ENCODE data around the gene CPS1. TPM values are rescaled to one million over a fixed set of nuclear protein-coding genes. Genes with fewer than 3 reads are reported as not detected.

CPS1 gene
- total RNA-seq, result 1 to 10 TPM; 2.6 to 2.8 TPM

DNA sequence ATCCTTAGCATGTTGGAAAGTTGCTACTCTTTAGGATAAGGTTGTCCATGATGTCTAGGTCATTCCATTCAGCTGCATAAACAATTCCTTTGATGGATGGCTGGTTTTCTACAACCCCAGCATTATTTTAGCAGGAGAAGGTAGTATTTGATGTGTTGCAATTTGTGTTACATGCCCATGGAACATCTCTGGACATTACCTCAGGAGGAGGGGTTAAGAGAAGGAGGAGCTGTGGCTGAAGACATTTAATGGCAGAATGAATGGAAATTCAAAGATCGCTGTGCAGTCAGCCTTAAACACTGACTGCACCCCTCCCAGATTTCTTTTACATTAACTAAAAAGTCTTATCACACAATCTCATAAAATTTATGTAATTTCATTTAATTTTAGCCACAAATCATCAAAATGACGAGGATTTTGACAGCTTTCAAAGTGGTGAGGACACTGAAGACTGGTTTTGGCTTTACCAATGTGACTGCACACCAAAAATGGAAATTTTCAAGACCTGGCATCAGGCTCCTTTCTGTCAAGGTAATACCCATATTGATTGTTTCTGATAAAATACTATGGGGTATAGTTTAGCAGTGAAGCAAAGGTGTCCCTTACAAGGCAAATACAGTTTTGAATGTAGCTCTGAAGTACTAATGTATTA is at the start of gene CPS1:
Gene CPS1 (plus strand): TSS at position 271 of the 652 bp plus-strand sequence. CDS start 135 bp downstream, at position 406.
- H3K36me3 Mint-ChIP-seq, result no peaks in the 10 kb centered on the region
- H3K27ac Mint-ChIP-seq, result no peak within 1 kb of the TSS
- peaks cover 13% of the 10 kb centered on the region for H3K27me3 Mint-ChIP-seq
- DNase-seq, result no peak
- no peaks in the 10 kb centered on the region for H3K4me1 Mint-ChIP-seq
- no peaks in the 10 kb centered on the region for H3K9me3 Mint-ChIP-seq
- H3K4me3 Mint-ChIP-seq, result no peak within 1 kb of the TSS

DNA sequence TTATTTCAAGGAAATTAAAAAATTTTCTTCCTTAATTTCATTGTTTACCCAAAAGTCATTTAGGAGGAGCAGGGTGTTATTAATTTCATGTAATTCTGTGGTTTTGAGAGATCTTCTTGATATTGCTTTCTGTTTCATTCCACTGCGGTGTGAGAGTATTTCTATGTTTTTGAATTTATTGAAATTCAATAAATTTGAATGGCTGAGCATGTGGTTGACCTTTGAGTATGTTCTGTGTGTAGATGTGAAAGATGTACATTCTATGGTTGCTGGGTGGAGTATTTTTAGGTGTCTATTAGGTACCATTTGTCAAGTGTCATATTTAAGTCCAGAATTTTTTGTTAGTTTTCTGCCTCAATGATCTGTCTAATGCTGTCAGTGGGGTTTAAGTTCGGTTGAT is 40.5 kb upstream of the CPS1 start:
- H3K9me3 Mint-ChIP-seq, result peaks cover 19% of the 10 kb centered on the region
- no peak for DNase-seq
- no peaks in the 10 kb centered on the region for H3K36me3 Mint-ChIP-seq
- H3K27ac Mint-ChIP-seq, result no peak overlapping the region
- no peaks in the 10 kb centered on the region for H3K4me1 Mint-ChIP-seq
- peaks cover 19% of the 10 kb centered on the region for H3K27me3 Mint-ChIP-seq
- no peak overlapping the region for H3K4me3 Mint-ChIP-seq

DNA sequence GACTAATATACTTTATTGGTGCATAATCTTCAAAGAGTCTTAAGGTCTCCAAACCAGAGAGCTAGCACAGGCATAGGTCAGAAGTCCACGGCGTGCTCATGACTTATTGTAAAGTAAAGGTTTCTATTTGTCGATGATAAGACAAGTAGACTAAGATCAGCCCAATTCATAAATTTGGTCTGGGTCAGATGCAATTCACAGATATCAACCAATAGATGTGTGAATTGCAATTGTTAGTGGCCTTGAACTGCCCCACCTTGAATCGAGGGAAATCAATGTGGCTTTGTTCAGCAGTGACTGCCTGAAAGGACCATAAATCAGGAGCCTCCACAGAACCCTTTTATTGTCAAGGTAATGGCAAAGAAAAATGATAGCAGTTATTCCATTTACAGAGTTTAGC is 39.1 kb upstream of the CPS1 start:
- Mint-ChIP-seq H3K4me1 (no peaks in the 10 kb centered on the region), H3K27ac (no peak overlapping the region), H3K9me3 (peaks cover 19% of the 10 kb centered on the region), H3K4me3 (no peak overlapping the region), H3K27me3 (peaks cover 19% of the 10 kb centered on the region), H3K36me3 (no peaks in the 10 kb centered on the region)
- DNase-seq, result no peak

DNA sequence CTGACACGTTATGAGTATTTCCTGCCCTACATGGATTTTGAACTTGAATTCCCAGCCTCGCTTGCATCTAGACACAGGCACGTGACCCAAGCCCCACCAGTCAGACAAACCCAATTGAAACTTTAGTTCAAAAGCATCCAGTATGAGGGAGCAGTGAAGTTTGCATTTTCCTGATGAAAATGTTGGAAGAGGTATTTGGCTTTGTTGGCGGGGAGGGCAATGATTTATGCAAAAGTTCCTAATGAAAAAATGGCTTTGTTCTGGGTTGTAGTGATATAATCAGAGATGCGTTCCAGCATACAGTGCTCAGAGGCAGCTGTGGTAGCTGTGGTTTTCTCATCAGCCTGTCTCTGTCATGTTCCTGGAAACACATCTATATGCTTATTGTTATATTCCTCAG is 36.8 kb upstream of the CPS1 start:
- DNase-seq, result no peak
- Mint-ChIP-seq H3K27me3 (peaks cover 18% of the 10 kb centered on the region), H3K9me3 (peaks cover 13% of the 10 kb centered on the region), H3K4me3 (no peak overlapping the region), H3K4me1 (no peaks in the 10 kb centered on the region), H3K36me3 (no peaks in the 10 kb centered on the region), H3K27ac (no peak overlapping the region)

DNA sequence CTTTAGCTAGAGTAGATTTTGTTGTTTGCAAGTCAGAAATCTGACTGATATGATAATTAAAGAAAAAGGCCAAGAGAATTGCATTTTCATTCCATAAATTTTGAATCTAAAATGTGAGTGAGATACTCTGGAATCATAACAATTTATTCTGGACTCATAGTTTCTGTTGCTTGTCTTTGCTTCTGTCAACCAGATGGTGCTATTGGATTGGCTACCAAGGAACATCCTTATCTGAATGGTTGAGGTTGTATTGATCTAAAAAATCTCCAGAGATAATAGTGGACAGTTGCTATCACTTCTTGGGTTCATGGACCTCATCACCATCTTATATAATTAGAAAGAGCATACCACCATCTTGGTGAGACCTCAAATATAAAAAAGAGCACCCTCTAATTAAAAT is 34.0 kb upstream of the CPS1 start:
- Mint-ChIP-seq H3K27me3 (peaks cover 3% of the 10 kb centered on the region), H3K4me3 (no peak overlapping the region), H3K36me3 (no peaks in the 10 kb centered on the region), H3K9me3 (no peaks in the 10 kb centered on the region), H3K27ac (no peak overlapping the region), H3K4me1 (no peaks in the 10 kb centered on the region)
- DNase-seq, result no peak

DNA sequence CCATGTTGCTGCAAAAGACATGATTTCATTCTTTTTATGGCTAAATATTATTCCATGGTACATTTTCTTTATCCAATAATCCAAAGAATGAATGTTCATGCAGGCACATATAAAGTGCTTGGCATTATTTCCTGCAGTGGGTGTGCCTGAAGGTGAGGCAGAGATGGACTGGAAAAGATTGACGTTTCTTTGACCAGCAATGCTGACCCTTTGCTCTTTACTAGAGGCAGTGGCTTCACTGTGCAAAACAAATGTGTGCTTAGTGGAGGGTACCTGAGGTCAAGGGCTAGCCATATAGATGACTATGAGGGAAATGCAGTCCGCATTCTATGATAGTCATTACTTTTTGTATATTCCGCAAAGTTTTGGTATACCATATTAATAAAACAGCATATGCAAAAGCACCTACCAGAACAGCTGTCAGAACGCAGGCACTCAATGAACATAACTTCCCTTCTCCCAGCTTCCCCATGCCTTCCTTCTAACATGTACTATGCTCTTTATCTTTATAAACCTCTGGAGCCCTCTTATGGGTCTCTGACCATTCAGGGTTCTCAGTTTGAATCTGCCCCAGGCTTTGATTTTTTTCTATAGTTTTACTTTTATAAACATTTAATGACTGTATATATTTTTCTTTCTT is 32.6 kb upstream of the CPS1 start:
- H3K27me3 Mint-ChIP-seq, result peaks cover 3% of the 10 kb centered on the region
- H3K4me1 Mint-ChIP-seq, result no peaks in the 10 kb centered on the region
- no peaks in the 10 kb centered on the region for H3K9me3 Mint-ChIP-seq
- H3K4me3 Mint-ChIP-seq, result no peak overlapping the region
- no peaks in the 10 kb centered on the region for H3K36me3 Mint-ChIP-seq
- no peak for DNase-seq
- H3K27ac Mint-ChIP-seq, result no peak overlapping the region

DNA sequence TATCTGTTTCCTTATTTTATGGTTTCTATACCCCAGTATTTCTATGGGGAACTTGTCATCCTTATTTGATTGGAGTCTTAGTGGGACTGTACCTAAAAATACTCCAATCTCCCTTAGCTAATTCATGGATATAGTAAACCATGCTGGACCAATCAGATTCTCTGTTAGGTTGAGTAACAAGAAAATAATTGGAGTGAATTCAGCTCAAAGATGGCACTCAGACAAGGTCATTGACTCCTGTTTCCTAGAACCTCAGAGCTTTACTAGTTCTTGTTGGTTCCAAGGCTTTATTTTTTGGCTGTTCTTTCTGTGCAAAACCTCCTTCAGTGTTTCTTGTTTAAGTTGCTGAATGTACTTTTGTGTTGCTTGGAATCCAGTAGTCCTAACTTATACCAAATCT is 31.9 kb upstream of the CPS1 start:
- H3K4me3 Mint-ChIP-seq, result no peak overlapping the region
- no peaks in the 10 kb centered on the region for H3K4me1 Mint-ChIP-seq
- H3K27ac Mint-ChIP-seq, result no peak overlapping the region
- H3K27me3 Mint-ChIP-seq, result peaks cover 3% of the 10 kb centered on the region
- H3K36me3 Mint-ChIP-seq, result no peaks in the 10 kb centered on the region
- H3K9me3 Mint-ChIP-seq, result no peaks in the 10 kb centered on the region
- DNase-seq, result no peak

DNA sequence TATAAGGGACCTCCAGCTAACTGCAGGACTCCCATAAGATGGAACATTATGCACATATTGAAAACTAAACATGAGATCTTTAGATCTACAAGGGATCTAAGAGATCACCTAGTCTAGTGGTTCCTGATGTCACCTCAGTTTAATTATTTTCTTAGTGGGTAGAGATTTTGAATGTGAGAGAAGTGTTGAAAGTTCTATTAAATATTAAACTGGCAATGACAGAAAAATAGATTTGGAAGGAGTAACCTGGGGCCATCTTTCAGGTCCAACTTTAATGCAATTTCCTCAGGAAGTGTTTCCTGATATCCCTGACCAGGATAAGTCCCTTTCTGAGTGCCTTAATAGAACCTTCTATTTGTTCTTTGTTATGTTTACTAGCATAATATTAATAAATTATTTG is 29.1 kb upstream of the CPS1 start:
- no peak for DNase-seq
- no peaks in the 10 kb centered on the region for H3K4me1 Mint-ChIP-seq
- H3K9me3 Mint-ChIP-seq, result no peaks in the 10 kb centered on the region
- no peak overlapping the region for H3K4me3 Mint-ChIP-seq
- peaks cover 3% of the 10 kb centered on the region for H3K27me3 Mint-ChIP-seq
- H3K27ac Mint-ChIP-seq, result no peak overlapping the region
- no peaks in the 10 kb centered on the region for H3K36me3 Mint-ChIP-seq

DNA sequence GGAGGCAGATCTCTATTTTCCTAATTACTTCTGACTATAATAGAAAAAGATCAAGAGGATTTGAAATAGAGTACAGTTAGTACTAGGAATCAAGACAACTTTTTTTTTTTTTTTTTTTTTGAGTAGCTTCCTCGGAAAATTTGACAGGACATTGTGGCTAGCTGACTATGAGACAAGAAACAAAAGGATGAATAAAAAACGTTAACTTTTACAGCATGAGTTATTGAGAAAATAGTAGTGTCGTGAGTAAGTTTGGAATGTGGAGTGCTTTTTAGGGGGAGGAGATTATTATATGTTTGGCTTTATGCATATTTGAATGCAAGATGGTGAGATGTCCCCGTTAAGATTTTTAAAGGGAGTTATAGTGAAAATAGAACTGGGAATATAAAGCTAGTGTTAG is 27.7 kb upstream of the CPS1 start:
- no peak for DNase-seq
- Mint-ChIP-seq H3K36me3 (no peaks in the 10 kb centered on the region), H3K9me3 (no peaks in the 10 kb centered on the region), H3K4me1 (no peaks in the 10 kb centered on the region), H3K27me3 (no peaks in the 10 kb centered on the region), H3K4me3 (no peak overlapping the region), H3K27ac (no peak overlapping the region)

DNA sequence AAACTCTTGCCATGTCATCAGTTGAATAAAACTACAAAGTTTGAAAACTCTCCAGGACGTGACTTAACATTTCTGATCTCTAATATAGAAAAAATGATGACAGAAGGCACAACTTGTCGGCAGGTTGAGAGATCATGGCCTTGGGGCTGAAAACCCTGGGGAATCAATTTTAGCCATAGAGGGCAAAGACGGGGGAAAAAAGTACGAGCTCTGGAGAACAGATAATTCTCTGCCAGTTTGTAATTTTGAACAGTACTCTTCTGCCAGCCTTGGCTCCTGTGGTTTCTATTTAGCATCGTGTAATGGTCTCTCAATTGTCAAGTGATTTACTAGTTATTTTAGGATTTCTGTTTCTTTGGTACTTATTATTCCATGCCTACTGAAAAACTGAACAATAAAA is 25.3 kb upstream of the CPS1 start:
- Mint-ChIP-seq H3K4me1 (no peaks in the 10 kb centered on the region), H3K9me3 (no peaks in the 10 kb centered on the region), H3K4me3 (no peak overlapping the region), H3K27me3 (no peaks in the 10 kb centered on the region), H3K27ac (no peak overlapping the region), H3K36me3 (no peaks in the 10 kb centered on the region)
- no peak for DNase-seq

DNA sequence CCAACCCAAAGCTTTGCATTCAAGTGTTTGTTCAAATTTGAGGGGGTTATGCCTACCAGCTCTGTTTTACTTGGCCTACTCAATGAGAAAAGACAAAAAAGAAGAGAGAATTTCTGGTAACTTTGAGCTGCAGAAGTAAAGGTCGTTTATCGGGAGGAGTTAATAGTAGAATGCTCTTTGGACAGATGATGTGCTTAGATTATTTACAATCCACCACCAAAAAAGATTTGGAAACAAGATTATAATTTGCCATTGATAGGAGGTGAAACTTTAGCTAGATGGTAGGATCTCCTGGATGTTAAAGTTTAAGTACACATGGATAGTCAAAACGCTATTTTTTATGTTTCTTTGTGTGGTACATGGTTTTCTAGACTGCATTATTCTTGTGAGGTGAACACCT is 24.9 kb upstream of the CPS1 start:
- H3K4me1 Mint-ChIP-seq, result no peaks in the 10 kb centered on the region
- DNase-seq, result no peak
- H3K27me3 Mint-ChIP-seq, result no peaks in the 10 kb centered on the region
- no peak overlapping the region for H3K27ac Mint-ChIP-seq
- no peaks in the 10 kb centered on the region for H3K9me3 Mint-ChIP-seq
- H3K4me3 Mint-ChIP-seq, result no peak overlapping the region
- no peaks in the 10 kb centered on the region for H3K36me3 Mint-ChIP-seq

DNA sequence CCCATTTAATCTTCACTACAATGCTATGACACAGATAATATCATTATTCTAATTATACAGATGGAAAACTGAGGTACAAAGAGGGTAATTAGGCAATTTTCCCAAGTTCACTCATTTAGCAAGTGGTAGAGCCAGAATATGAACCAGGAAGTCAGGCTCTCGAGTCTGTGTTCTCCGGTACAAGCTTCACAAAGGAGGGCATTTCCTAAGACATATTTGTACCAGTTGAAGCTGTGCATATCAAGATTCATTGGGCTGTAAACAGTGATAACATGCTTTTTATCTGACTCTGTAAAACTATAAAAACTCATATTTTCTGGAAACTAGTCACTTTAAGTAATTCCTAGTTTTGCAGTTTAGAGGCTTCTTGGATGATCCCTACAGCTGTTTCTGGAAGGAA is 23.0 kb upstream of the CPS1 start:
- no peaks in the 10 kb centered on the region for H3K36me3 Mint-ChIP-seq
- no peaks in the 10 kb centered on the region for H3K9me3 Mint-ChIP-seq
- no peaks in the 10 kb centered on the region for H3K27me3 Mint-ChIP-seq
- no peaks in the 10 kb centered on the region for H3K4me1 Mint-ChIP-seq
- H3K4me3 Mint-ChIP-seq, result no peak overlapping the region
- no peak for DNase-seq
- no peak overlapping the region for H3K27ac Mint-ChIP-seq

DNA sequence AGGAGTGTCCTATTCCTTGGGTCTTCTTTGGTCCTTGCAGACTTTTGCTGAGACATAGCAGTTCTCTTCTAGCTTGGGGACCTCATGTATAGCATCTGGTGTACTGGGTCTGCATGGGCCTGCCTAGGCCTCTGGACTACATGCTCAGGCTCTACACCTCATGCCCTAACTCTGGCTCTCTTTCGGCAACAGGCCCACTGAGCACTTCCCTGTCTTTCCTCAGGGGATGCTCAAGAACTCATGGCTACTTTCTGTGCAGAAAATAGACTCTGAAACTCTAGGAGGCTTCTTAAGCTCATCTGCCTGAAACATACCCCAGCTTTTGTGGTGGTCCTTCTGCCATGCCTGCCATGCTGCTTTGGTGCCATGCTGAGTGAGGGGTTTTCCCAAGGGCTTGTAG is 21.5 kb upstream of the CPS1 start:
- no peak for DNase-seq
- Mint-ChIP-seq H3K9me3 (no peaks in the 10 kb centered on the region), H3K36me3 (no peaks in the 10 kb centered on the region), H3K27me3 (peaks cover under 1% of the 10 kb centered on the region), H3K4me1 (no peaks in the 10 kb centered on the region), H3K27ac (no peak overlapping the region), H3K4me3 (no peak overlapping the region)

DNA sequence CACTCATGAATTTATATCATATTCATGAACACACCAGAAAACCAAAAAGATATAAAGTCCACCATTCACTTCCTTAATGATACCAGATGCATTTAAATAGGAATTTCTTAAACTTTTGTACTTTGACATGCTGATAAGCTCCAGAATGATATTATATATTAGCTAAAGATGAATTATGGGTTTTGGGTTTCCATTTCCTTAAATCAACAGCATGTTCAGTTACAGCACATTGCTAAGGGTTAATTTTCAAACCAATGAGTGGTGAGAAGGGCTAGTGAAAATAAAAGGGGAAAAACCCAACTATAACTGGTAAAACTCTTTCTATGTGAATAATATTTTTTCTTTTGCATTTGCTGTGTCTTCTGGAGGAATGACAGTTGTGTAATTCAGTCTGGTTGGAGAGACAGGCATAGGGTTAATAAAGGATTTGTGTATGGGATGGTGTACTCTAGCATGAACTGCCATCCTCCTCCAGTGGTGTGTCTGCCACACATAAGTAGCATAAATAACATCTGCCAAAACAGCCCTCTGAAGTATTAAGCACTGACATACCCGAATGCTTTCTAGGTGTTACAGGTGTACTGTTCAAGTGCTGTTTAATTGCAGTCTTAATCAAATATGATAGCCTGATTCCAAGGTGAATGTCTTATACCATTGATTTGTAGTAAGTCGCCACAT is 19.3 kb upstream of the CPS1 start:
- H3K9me3 Mint-ChIP-seq, result no peaks in the 10 kb centered on the region
- no peak overlapping the region for H3K4me3 Mint-ChIP-seq
- H3K27ac Mint-ChIP-seq, result no peak overlapping the region
- no peaks in the 10 kb centered on the region for H3K36me3 Mint-ChIP-seq
- no peaks in the 10 kb centered on the region for H3K4me1 Mint-ChIP-seq
- DNase-seq, result no peak
- peaks cover 8% of the 10 kb centered on the region for H3K27me3 Mint-ChIP-seq

DNA sequence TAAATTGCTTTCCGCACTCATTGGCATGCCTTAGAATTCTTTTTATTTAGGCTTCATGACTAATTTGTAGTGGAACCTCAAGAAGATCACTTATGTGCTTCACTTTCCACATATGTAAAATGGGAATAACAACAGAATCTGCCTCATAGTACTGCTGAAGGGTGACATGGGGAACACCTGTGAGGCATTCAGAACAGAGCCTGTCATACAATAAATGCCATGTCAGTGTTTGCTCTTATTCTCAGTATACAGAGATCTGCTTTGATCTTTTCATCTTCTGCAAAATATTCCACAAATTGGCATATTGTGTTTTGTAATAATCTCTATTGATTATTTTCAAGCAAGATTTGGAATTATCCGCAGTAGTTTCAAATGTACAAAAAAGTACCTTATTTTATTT is 17.4 kb upstream of the CPS1 start:
- H3K27ac Mint-ChIP-seq, result no peak overlapping the region
- no peaks in the 10 kb centered on the region for H3K36me3 Mint-ChIP-seq
- peaks cover 10% of the 10 kb centered on the region for H3K27me3 Mint-ChIP-seq
- H3K9me3 Mint-ChIP-seq, result no peaks in the 10 kb centered on the region
- no peaks in the 10 kb centered on the region for H3K4me1 Mint-ChIP-seq
- no peak overlapping the region for H3K4me3 Mint-ChIP-seq
- no peak for DNase-seq

Data from activated naive CD8-positive, alpha-beta T cell treated with anti-CD3 and anti-CD28 coated beads for 36 hours (primary cell).